Fibroblast of pulmonary artery (primary cell): ENCODE results near the gene SBK3.
A peak's percentile ranks its signal among the peaks of the same experiment; 100 is the strongest.

Experiments used
- DNase-seq: peaks from one replicate; pipeline ENCODE4 v3.0.0-alpha.2; 2010; ENCODE audit warnings: low read depth
- H3K4me3 ChIP-seq: replicated peaks from 2 replicates; pipeline ENCODE4 v1.5.1; 2011; ENCODE audit warnings: low read depth, mild to moderate bottlenecking, control low read depth, low read length, moderate library complexity
- CTCF ChIP-seq: IDR thresholded peaks from 2 replicates; pipeline ENCODE4 v1.5.1; 2011; ENCODE audit warnings: mild to moderate bottlenecking, control low read depth, low read length, inconsistent platforms; ENCODE audit errors: missing control alignments

SBK3 gene

GRCh38 chr19:55540619-55541018 is 4.7 kb downstream of the SBK3 start:
- no peak for TF ChIP-seq CTCF
- DNase-seq: no peak
- H3K4me3 ChIP-seq: no peak overlapping the region

GRCh38 chr19:55539090-55539984 is 6.0 kb downstream of the SBK3 start:
- DNase-seq: no peak
- no peak for TF ChIP-seq CTCF
- H3K4me3 ChIP-seq: no peak overlapping the region

- TF ChIP-seq CTCF: no peak
Measured at GRCh38 chr19:55538132-55538531, 7.2 kb downstream of the SBK3 start.

GRCh38 chr19:55537741-55538111 is 7.6 kb downstream of the SBK3 start:
- DNase-seq: no peak
- TF ChIP-seq CTCF: no peak
- H3K4me3 ChIP-seq: no peak overlapping the region

More at GRCh38 chr19:55538132-55538531, 7.2 kb downstream of the SBK3 start:
- H3K4me3 ChIP-seq: no peak overlapping the region
- DNase-seq: no peak

- TF ChIP-seq CTCF: peak; percentile 8
- no peak within 1 kb of the TSS for H3K4me3 ChIP-seq
- no peak for DNase-seq
Measured at GRCh38 chr19:55536951-55537740, 8.2 kb downstream of the SBK3 start, which contains the start of gene SBK2. Gene SBK2, minus strand, starts transcription at chr19:55537133. Its CDS starts 839 bp downstream, at chr19:55536294.

GRCh38 chr19:55536366-55536765 is 9.0 kb downstream of the SBK3 start:
- DNase-seq: no peak
- TF ChIP-seq CTCF: no peak
- no peak overlapping the region for H3K4me3 ChIP-seq
